ENCODE data around the gene NBPF4. TPM values are rescaled to one million over a fixed set of nuclear protein-coding genes. Genes with fewer than 3 reads are reported as not detected.

The NBPF4 gene, protein sequence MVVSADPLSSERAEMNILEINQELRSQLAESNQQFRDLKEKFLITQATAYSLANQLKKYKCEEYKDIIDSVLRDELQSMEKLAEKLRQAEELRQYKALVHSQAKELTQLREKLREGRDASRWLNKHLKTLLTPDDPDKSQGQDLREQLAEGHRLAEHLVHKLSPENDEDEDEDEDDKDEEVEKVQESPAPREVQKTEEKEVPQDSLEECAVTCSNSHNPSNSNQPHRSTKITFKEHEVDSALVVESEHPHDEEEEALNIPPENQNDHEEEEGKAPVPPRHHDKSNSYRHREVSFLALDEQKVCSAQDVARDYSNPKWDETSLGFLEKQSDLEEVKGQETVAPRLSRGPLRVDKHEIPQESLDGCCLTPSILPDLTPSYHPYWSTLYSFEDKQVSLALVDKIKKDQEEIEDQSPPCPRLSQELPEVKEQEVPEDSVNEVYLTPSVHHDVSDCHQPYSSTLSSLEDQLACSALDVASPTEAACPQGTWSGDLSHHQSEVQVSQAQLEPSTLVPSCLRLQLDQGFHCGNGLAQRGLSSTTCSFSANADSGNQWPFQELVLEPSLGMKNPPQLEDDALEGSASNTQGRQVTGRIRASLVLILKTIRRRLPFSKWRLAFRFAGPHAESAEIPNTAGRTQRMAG
- total RNA-seq = not detected in 2 replicates

DNA sequence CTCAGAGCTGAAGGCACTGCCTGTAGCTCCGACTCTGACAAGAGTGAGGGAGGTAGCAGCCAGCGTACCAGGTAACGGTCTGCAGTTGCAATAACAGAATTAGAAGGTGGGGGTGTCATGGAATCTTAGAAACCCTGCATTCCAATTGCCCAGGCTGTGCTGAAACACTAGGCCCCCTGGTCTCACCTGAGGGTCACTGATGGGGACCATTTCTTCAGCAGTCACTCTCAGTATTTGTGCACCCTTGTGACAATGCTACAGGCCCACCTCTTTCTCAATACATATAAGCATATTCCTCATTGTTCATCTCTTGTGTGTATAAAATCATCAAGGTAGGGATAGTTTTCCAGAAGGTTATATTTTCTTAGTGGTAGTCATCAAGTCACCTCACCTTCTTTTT lies at the start of gene NBPF4:
NBPF4 (minus strand) TSS at position 101 of the 400 bp plus-strand sequence. CDS start 315 bp downstream, outside the sequence.

DNA sequence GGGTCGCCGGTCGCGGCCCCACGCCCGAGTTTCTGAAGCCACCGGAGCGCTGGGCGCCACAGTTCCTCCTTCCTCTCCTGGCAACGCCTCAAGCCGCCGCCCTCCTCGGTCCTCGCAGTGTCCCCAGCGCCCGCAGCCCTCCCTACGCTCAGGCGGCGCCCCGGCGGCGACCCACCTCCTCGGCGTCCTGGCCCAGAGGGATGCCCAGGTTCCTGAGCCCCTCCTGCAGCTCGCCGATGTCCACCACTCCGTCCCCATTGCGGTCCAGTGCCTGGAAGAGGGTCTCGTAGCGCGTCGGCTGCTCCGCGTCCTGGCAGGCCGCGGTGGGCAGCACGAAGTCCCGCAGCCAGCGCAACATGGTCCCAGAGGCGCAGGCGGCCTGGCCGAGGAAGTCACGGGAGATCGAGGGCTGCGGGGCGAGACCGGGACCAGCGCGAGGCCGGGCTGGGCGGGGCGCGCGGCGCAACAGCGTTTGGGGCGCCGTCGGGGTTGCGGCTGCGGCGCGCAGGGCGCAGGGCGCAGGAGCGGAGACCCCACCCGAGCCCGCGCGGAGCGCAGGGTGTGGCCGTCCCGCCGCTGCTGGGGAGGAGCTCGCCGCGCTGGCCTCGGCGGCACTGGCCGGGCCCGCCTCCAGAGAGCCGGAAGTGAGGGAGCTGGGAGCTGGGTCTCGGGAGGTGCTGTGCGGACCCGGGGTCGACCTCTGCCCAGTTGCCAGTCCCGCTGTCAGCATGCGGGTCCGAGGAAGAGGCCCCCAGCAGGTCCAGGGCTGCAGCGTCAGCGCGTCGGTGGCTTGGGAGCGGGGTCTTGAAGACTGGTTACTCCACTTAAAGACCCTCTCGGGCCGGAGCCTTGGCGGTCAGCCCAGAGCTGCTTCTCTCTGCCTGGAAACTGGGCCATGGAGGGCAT lies 43.8 kb downstream of the NBPF4 start, which contains the start of gene SLC25A24:
SLC25A24 (minus strand) TSS at position 563 of the 906 bp plus-strand sequence; CDS start at position 358, 205 bp downstream.

Other genes starting within 250 kb of the NBPF4 start
- 39.4 and 40.8 TPM in 2 replicates for gene SLC25A24, start 43.7 kb downstream of the NBPF4 start, total RNA-seq
- gene NBPF6, start 206.3 kb upstream of the NBPF4 start, total RNA-seq = not detected in 2 replicates

Measured in airway epithelial cell (primary cell).